Right lobe of liver (tissue), 6 donors: ENCODE data around the gene SSH2. TPM values are rescaled to one million over a fixed set of nuclear protein-coding genes. Genes with fewer than 3 reads are reported as not detected.

Experiments used
- ATAC-seq, 4 donors: fragments of 200-7000 bp; cut with Tn5 transposase; one replicate each; pipeline ENCODE4 v1.9.1; 2020; ENCODE audit warnings: mild to moderate bottlenecking in 4 of 4, moderate library complexity in 4 of 4
- DNase-seq, 3 donors: peaks; one replicate each; pipeline ENCODE4 v3.0.0-alpha.2; 2020
- H3K27ac ChIP-seq, 3 donors: fragments of 200-600 bp; one replicate each; pipeline ENCODE4 v1.8.0; 2022
- H3K27me3 ChIP-seq, 2 donors: fragments of 200-600 bp; one replicate each; pipeline ENCODE4 v1.8.0; 2022
- H3K36me3 ChIP-seq, 4 donors: fragments of 200-600 bp; sonication (generic) in 1 of 4; one replicate each; pipeline versions ENCODE4 v1.5.1 to v1.8.0; 2017 to 2022; ENCODE audit warnings: control low read depth in 1 of 4
- H3K4me1 ChIP-seq, 4 donors: fragments of 200-600 bp; sonication (generic) in 1 of 4; one replicate each; pipeline versions ENCODE4 v1.5.1 to v1.8.0; 2017 to 2022; ENCODE audit warnings: control low read depth in 1 of 4
- H3K4me3 ChIP-seq, 3 donors: fragments of 200-600 bp; one replicate each; pipeline ENCODE4 v1.8.0; 2022
- H3K9me3 ChIP-seq, 4 donors: fragments of 200-600 bp; sonication (generic) in 1 of 4; one replicate each; pipeline versions ENCODE4 v1.5.1 to v1.8.0; 2017 to 2022; ENCODE audit warnings: control low read depth in 1 of 4
- CTCF ChIP-seq, 4 donors: fragments of 200-600 bp in 3 of 4; fragments of 450-650 bp in 1 of 4; IDR thresholded peaks; one replicate each; pipeline versions ENCODE4 v1.5.1 to v1.8.0; 2016 to 2022; ENCODE audit warnings: antibody characterized with exemption in 4 of 4, mild to moderate bottlenecking in 2 of 4
- POLR2A ChIP-seq: fragments of 450-650 bp; IDR thresholded peaks from one replicate; pipeline ENCODE4 v1.6.1; 2017; ENCODE audit warnings: antibody characterized with exemption, mild to moderate bottlenecking
- WGBS: methylation state at CpG from one replicate; pipeline ENCODE4 v1.1.6; 2018; ENCODE audit warnings: low coverage, low lambda C conversion rate; ENCODE audit not compliant: insufficient coverage; ENCODE audit errors: missing lambda C conversion rate; 5-methylcytosine and 5-hydroxymethylcytosine counted together
- intact Hi-C, 2 donors: fragments of 100-400 bp; cut with DNase I; formaldehyde crosslinking; loops; one replicate each; pipeline versions ENCODE4 v1.11.2 to v1.14.1; 2022
- total RNA-seq, 6 experiments: library from RNA; depleted of rRNA in 2 of 6; stranded (reverse); fragments of >200 nt in 2 of 6; fragmentation: NEBNext Ultra II Directional in 3 of 6; extraction: Animal tissue kit (Norgen Biotek cat#: 25700) in 3 of 6; gene quantifications; one replicate each; pipeline versions ENCODE4 v1.1.0 to v1.2.4, GENCODE V29; 2016 to 2023
- donor health status: DM: no; HTN: yes; CAD: no.
- donor health status: DM: no; HTN: no; CAD: no.
- donor health status: DM: no; HTN: no; CAD: no.
- donor health status: DM: no; HTN: yes; CAD: no.
- donor health status: DM: no; HTN: yes; CAD: no.

The SSH2 gene
- total RNA-seq, 6 experiments from 2014 or later, result 8.0 to 12.7 (median 10.5) TPM

GRCh38 chr17:29697371-29697770 lies 232.7 kb downstream of the SSH2 start:
- H3K4me3 ChIP-seq, result no peak overlapping the region
- H3K27me3 ChIP-seq, result no peaks in the 10 kb centered on the region
- WGBS, result 83% methylated on average over 3 of the region's 3 CpGs
- intact Hi-C loops, result no loop called here
- DNase-seq (no peak), ATAC-seq (no peak)
- no peak overlapping the region for H3K27ac ChIP-seq
- H3K9me3 ChIP-seq, result no peaks in the 10 kb centered on the region
- H3K4me1 ChIP-seq, result peaks cover 0 to 3% (median 0%) of the 10 kb centered on the region in 4 donors
- H3K36me3 ChIP-seq, result peaks cover 0 to 6% (median 0%) of the 10 kb centered on the region in 4 donors
- no peak for TF ChIP-seq CTCF (IDR thresholded peaks at IDR 0.05)
- no peak for TF ChIP-seq POLR2A

- intact Hi-C loops, result no loop called here
- DNase-seq (no peak), ATAC-seq (no peak)
- Histone ChIP-seq H3K4me1 (peaks cover 0 to 3% (median 0%) of the 10 kb centered on the region in 4 donors), H3K27ac (no peak overlapping the region), H3K4me3 (no peak overlapping the region), H3K9me3 (no peaks in the 10 kb centered on the region), H3K27me3 (no peaks in the 10 kb centered on the region), H3K36me3 (no peaks in the 10 kb centered on the region)
- TF ChIP-seq POLR2A (no peak), CTCF (IDR thresholded peaks at IDR 0.05) (no peak)
- WGBS, result 75% methylated on average over 4 of the region's 5 CpGs
Observed at GRCh38 chr17:29694918-29695563, 235.0 kb downstream of the SSH2 start.

- no peak for TF ChIP-seq CTCF (IDR thresholded peaks at IDR 0.05)
- TF ChIP-seq POLR2A, result no peak
- H3K4me1 ChIP-seq, result no peaks in the 10 kb centered on the region
- intact Hi-C loops, result no loop called here
- H3K27me3 ChIP-seq, result no peaks in the 10 kb centered on the region
- DNase-seq, result no peak
- no peak for ATAC-seq
- WGBS, result 82% methylated on average over 3 of the region's 3 CpGs
- H3K27ac ChIP-seq, result no peak overlapping the region
- no peak overlapping the region for H3K4me3 ChIP-seq
- no peaks in the 10 kb centered on the region for H3K36me3 ChIP-seq
- H3K9me3 ChIP-seq, result no peaks in the 10 kb centered on the region
Observed at GRCh38 chr17:29693751-29694150, 236.3 kb downstream of the SSH2 start.

GRCh38 chr17:29687596-29687995 lies 242.4 kb downstream of the SSH2 start:
- no peak overlapping the region for H3K4me3 ChIP-seq
- TF ChIP-seq POLR2A (no peak), CTCF (IDR thresholded peaks at IDR 0.05) (no peak)
- intact Hi-C loops, result no loop called here
- no peaks in the 10 kb centered on the region for H3K27me3 ChIP-seq
- ATAC-seq (peak; percentile 42 to 77 (median 58)), DNase-seq (no peak)
- no peaks in the 10 kb centered on the region for H3K4me1 ChIP-seq
- WGBS, result 23% methylated on average over 2 of the region's 2 CpGs
- peaks cover 0 to 7% (median 0%) of the 10 kb centered on the region in 4 donors for H3K36me3 ChIP-seq
- H3K9me3 ChIP-seq, result no peaks in the 10 kb centered on the region
- no peak overlapping the region for H3K27ac ChIP-seq
